ENCODE results near the gene DPM2. TPM values are rescaled to one million over a fixed set of nuclear protein-coding genes. Genes with fewer than 3 reads are reported as not detected.
A peak's percentile ranks its signal among the peaks of the same experiment; 100 is the strongest.

Gene DPM2, protein sequence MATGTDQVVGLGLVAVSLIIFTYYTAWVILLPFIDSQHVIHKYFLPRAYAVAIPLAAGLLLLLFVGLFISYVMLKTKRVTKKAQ
- 21.8 TPM for polyA plus RNA-seq (ENCODE audit: insufficient read length)

DNA sequence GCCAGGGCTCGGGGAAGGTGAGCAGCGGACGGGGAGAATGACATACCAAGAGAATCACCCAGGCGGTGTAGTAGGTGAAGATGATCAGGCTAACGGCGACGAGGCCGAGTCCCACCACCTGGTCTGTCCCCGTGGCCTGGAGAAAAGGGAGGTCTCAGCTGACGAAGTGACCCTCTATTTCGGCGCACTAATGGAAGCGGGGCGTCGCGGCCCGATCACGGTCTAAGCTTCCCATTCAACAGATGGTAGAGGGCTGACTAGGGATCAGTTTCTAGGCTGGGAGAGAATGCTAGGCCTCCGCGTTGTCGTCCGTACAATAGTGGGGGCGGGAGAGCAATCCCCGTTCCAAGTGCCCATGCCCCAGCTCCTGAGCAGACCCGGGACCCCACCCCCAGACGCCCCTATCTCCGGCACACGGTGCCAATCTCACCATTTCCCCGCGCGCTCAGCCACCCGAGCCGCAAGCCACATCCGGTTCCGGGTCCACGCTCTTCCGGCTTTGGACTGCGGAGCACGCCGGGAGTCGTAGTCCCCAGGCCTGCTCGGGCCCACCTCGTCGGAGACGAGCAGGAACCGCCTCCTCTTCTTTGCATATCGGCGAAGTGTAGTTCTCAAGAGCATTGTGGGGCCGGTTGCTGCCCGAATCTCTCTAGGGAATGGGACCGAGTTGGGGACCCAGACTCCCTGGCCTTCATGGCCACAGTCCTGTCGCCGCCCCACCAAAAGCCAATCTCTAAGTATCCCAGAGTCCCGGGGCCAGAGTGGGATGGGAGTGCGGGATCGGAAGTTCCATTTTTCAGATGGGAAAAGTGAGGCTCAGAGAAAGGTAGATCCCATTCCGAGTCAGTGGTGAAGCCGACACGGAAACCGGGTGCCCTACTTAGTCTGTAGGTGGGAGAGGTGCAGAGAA lies at the start of gene DPM2:
Gene DPM2 (minus strand): TSS at position 467 of the 910 bp plus-strand sequence. CDS start 34 bp downstream, at position 433.
- peak; percentile 91 for DNase-seq

DNA sequence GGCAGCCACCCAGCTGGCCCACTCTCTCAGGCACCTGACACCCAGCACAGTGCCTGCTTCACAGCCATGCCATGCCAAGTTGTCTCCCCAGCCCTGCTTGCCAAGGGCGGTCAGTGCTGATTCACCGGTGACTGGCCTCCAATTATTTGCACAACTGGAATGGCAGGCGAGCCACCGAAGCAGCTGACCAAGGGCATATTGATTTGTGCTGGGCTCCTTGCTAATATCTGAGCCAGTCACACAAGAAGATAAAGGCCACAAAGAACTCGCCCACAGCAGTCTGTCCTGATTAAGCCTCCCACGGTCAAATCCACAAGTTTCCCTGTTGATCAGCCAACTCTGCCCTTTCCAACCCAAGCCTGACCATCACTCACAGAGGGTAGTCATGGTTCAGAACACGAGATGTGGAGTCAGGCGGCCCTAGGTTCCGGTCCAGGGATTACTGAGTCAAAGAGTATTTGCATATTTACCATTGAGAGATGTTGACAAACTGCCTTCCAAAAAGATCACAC lies 49.5 kb upstream of the DPM2 start:
- no peak for DNase-seq

DNA sequence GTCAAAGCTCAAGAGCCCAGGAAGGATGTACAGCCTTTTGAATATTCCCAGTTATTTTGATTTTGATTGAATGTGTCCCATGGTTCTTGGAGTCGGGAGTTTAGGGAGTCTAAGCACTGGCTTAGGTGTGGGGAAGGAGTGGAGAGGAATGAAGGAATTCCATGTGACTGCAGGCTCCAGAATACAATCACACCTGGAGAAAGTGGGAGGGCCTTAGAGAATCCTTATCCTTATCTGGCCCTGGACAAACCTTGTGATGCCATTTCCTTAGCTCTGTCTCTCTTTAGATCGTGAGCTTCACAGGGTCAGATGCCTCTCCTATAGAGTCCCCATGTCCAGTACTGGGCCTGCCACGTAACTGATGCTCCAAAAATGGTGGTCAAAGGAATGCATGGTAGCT lies 47.4 kb upstream of the DPM2 start:
- DNase-seq, result no peak

DNA sequence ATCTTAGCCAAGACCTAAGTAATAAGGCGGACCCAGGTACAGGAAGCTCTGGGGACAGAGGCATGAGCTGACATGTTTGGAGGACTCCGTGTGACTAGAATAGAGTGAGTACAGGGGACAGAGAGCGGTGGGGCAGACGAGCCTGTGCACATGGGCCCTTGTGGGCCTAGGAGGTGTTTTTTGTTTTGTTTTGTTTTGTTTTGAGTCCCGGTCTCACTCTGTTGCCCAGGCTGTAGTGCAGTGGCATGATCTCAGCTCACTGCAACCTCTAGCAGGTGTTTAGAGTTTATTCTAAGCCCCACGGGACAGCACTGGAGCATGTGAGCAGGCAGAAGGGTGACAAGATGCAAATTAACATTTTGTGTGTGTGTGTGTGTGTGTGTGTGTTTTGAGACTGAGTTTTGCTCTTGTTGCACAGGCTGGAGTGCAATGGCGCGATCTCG lies 46.2 kb upstream of the DPM2 start:
- DNase-seq, result no peak

DNA sequence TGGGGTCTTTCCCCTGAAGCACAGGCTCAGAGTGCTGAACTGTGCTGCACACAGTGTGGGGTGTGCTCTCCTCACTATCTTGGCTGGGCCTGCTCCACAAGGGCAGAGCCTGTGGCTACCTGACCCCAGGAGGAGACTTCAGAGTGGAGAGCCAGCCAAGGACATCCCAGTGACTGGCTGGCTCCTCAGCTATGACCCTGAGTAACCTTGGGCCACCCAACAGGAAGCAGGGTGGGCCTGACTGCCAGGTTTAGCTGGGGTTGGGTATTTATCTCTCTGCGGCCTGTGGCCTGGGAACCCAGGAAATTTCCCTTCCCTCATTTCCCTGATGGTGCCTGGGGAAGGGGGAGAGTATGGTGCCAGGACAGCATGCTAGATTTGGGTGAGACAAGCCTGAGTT lies 45.3 kb upstream of the DPM2 start:
- DNase-seq, result no peak

DNA sequence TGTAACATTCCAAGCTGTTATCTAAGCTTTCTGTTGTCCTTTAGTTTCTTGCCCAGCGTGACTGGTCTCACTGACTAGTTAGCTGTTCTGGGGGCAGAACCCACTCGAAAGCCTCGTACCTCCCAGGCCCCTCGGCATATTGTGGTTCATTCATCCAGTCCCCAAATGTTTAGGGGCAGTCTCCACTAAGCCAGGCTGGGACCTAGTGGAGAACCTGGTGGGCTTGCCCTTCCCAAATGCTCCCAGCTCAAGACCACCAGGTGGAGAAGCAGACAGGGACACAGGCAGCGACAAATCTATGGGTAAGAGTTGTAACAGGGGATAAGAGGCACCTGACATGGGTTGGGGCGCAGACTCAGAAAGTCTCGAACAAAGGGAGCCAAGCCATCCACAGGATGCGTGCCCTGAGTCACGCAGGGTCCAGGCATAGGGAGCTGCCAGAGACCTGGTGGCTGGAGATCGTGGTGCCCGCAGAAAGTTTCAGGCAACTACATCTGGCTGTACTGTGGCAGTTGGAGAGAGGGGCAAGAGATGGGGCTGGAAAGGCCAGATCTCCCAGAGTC lies 44.0 kb upstream of the DPM2 start:
- DNase-seq, result no peak

DNA sequence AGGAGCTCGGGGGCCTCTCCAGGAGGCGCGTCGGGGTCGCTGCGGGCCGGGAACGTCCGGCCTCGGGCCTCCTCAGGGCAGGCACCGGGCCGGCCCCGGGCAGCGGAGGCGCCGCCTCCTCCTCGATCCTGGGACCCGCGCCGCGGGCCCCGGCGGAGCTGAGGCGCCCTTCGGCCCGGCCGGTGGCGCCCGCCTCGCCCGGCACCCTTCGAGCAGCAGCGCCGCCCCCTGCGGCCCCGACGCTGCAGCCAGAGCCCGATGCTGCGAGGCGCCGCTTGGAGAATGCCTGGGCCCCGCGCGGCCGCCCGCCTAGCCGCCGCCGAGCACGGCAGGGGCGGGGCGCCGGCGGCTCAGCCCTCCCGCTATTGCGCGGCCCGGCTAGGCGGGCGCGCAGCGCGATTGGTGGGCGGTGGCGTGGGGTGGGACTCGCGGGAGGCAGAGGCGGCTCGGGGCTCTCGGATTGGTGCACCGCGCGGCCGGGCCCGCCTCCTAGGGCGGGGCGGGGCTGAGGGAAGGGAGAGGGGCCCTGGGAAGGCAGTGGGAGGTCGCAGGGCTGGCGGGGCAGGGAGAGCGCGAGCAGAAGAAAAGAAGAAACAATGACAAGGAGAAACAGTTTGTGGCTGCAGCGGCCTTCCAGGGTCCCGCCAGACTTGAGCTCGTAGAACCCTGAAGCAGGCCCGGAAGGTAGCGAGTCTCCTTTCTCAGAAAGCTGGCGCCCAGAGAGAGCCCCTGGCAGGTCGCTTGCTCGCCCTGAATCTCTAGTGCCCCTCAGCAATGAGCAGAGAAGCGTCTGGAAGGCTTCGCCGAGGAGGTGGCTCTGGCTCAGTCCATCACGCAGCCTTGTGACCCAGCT lies 43.3 kb upstream of the DPM2 start, which contains the start of gene EEIG1:
Gene EEIG1 (minus strand): TSS at position 284 of the 853 bp plus-strand sequence. CDS start 852 bp downstream, outside the sequence.
- DNase-seq, result peak; percentile 97

DNA sequence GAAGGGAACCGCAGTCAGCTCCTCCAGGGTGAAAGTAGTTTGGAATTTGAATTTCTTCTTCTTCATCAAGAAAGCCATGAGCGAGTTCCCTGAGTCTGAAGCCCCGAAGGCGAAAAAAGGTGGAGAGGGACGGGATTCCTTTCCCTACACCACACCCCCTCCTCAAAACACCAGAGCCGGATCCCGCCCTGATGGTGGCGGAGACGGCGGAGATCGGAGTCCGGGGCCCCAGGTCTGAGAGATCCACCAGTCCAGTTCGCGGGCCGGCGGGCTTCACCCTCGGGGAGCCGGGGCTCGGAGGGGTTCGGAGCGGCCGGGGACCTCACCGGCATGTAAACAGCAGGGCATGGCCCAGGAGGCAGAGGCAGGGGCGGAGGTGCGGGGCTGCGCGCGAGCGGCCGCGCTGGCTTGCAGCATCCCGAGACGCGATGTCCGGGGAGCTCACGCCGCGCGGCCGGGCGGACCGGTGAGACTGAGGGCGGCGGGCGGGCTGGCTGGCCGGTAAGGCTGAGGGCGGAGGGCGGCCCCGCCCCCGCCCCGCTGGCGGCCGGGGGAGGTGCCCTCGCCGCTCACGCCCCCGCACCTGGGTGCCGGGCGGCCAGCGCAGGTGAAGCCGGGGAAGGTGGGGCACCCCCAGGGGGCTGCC lies 42.5 kb upstream of the DPM2 start:
- no peak for DNase-seq

DNA sequence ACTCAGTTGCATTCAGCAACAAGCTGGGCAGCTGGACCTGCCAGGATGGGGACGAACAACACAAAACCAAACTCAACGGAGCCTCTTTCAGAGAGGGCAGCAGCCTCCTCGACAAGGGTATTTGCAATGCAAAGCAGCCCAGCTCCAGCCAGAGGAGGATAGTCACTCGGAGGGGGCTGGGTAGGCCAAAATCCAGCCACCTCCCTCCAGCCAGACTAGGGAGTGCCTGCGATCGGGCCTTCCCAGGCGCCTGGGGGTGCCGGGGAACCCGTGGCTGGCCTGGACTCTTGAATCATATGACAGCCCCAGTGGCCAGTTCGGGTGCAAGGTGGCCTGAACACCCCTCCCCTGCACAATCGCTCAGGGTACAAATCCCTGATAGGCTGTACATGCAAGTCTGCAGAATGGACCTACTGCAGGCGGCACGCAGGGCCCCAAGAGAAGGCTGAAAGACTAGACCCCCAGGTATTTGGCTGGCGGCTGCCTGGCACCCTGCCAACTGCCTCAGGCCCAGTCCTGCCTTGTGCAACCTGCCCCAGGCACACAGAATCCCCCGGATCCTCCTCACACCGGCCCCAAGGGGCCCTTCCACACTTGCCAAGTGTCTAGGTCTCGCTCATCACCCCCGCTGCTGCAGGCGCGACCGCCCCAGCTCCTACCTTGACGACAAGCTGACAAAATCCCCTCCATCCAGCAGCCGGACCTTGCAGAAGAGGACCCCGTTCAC lies 41.8 kb upstream of the DPM2 start:
- DNase-seq, result no peak

DNA sequence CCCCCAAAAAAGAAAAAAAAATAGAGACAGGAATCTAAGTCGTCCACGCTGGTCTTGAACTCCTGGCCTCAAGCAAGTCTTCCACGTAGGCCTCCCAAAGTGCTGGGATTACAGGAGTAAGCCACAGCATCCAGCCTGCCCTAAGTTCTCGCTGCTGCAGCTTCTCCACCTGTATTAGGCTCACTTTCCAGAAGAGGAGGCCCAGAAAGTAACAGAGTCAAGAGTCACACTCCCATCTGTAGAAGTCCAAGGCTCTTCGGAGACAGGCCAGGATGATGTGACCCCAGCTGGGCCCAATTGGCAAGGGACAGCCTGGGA lies 41.3 kb upstream of the DPM2 start:
- DNase-seq, result no peak

DNA sequence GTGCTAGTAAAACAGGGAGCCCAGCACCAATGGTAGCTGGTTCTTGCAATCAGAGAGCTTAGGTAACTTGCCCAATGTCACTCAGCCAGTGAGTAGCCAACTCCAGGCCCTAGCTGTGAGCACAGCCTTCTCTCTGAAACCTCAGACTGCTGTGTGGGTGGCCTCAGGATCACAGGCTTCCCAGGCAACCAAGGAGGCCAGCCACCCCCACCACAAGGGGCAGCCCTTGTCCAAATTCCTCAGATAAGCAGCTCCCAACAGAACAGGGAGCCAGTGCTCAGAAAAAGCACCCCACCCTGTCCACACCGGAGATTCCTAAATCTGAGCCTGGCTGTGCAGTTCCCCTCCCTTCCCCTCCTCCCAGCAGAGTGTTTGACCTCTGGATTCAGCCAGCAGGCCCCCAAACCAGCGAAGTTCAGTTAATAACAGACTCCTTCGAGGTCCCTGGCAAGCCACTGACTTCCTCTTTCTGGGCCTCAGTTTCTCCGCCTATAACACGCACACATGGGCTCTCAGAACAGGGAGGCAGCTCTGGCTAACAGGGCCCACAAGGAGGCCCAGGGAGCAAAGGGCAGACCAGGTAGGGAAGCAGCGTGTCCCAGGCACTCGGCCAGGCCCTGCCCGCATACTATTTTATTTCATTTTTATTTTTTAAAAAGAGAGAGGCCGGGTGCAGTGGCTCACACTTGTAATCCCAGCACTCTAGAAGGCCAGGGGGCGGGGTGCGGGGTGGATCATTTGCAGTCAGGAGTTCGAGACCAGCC lies 40.4 kb upstream of the DPM2 start:
- no peak for DNase-seq

DNA sequence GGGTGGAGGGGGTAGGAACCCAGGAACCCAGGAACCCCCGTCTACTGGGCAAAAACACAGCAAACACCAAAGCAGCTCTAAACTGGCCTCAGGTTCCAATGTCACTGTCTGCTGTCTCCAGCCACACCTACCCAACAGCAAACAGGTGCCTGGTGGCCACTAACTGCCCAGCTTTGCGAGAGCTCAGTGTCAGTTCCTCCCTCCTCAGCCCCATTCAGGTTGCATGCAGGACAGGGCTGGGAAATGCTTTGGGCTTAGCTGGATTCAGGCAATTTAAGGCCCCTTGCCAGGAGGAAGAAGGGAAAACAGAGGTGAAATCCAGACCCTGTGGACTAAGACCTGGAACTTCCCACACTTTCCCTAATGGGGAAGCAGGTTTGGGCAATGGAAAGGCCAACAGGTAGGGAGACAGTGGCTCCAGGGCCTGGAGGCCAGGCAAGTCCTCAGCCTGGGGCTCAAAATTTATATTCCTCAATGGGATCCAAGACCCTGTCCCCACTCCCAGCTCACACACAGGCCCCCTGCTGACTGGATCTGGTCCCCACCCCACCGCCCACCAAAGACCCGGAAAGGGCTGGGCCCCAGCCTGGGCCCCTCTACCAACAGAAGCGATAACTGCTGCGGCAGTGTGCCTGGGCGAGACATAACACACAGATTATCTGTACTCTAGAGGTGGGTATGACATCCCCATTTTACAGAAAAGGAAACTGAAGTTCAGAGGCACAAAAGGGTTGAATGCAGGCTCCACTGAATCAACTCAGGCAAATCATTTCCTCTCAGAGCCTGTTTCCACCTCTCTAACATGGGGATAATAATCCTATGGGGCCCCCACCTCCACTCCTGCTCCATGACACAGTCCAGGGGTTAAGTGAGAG lies 39.6 kb upstream of the DPM2 start:
- no peak for DNase-seq

DNA sequence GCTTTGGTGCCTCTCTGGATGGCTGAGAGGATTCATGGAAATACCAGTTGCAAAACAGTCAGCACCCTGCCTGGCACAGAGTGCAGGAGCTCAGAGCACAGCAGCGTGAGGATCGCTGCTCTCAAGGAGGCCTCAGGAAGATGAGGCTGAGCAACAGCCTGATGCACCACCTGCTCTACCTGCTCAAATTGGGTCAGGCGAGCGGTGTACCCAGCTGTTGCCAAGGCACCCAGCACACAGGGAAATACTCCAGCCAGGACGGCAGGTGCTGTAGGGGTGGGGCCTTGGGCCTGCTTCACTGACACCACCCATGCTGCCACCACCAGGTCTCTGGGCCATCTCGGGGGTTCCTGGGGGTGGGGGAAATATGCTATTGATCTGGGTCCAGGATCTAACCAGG lies 38.8 kb upstream of the DPM2 start:
- DNase-seq, result no peak

DNA sequence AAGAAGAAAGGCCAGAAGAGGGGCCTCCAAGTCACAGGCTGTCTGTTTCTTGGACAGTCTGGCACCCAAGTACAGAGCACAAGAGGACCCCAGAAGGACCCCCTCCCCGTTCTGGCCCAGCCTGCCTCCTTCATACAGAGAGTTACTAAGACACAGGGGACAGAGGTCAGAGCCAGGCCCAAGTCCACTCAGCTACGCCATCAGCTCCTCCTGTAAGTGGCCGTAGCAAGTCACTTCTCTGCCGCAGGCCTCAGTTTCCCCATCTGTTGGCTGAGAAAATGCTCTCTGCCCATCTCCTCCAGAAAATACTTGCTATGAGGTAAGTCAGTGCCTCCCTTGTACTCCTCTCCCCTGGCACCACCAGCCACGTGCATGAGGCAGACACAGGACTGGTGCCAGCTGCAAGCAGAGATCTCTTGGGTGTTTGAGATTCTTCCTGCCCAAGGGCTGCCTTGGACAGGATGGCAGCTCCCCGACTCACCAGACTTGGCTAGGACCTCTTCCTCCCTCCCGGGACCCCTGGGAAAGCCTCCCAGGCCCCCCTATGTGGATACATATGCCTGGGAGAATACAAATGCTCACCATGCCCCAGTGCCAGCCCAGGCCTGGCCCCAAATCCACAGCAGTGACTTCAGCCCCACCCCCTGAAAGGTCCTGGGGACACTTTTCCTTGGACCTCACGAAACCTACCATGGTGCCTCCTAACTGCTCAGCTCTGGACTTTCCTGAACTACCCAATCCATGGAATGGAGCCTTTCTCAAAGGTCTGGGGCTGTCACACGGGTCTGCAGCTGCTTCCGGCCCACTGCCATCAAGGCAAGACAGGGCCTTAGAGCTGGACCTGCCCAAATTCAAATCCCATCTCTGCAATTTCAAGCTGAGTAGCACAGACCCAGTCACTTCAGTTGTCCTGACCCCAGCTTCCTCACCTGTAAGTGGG lies 38.0 kb upstream of the DPM2 start:
- no peak for DNase-seq

DNA sequence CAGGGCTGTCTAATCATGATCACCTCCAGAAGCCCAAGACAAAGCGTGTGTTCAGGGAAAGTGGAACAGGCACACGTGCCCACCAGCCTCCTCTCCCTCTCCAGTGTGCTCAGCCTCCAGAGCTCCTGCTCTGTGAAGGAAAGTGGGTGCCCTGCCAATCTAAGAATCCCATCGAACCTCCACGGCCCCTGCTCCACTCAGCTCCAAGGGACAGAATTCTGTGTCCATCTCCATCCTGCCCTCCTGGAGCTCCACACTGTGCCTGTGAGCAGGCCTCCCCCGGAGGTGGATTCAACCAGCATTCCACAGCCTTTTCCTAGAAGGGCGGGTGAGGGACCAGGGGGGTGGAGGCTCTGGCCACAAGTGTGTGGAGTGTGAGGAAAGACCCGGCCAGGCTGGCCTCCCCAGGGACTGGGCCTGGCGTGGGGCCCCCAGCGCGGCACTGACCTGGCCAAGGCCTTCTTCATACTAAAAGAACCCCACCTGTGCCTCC lies 37.2 kb upstream of the DPM2 start:
- DNase-seq, result no peak

DNA sequence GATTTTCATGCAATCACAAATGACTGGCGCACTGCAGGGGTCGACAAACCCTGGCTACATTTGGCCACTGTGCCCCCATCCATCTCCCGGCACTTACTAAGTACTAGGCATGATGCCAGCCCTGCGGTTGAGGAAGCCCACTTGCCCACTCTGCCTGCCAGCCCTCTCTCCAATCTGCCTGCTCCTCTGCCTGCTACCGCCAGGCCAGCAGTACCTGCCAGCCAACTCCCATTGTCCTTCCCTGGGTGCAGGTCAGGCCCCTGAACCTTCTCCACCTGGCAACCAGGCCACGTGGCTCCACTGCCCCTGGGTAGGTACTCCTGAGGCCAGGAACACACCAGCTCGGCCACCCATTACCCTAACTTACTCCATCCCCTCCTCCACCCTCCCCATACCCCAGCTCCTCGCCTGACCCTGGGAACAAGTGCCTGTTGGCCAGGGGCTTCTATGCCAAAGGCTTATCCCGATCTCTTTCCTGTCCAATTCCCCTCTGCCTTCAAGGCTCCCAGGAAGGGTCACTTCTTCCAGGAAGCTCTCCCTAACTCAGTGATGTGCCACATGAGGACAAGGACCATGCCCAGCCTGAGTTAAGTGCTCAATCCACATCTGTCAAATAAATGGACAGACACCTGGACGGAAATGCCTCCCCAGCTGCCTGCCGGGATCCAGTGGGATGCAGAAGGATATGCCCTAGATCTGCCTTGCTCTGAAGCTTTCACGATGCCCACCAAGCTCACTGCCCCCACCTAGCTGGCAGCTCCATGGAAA lies 36.5 kb upstream of the DPM2 start:
- no peak for DNase-seq

Measured in hindlimb muscle (tissue), 1 donor.